ENCODE measurements around the gene MBP. TPM values are rescaled to one million over a fixed set of nuclear protein-coding genes. Genes with fewer than 3 reads are reported as not detected.

The MBP gene
- total RNA-seq, 1 experiment from 2014 or later: not detected

GRCh38 chr18:76989647-76990190, 142.9 kb downstream of the MBP start:
- no peaks in the 10 kb centered on the region for H3K4me1 ChIP-seq (ENCODE audit: insufficient read depth, low read length, poor library complexity, severe bottlenecking)
- no TSS peak for BruUV-seq (replicated peaks)
- H3K4me3 ChIP-seq (ENCODE audit: low read depth, low read length, poor library complexity, severe bottlenecking): no peak overlapping the region
- POLR2A ChIA-PET (ENCODE audit: low non-redundant PET): no interaction called here
- intact Hi-C loops (cut with micrococcal nuclease; ENCODE audit: unreplicated experiment): loop anchor here (10.0 kb wide), 1 partner anchor 595 kb away; no protein-coding TSS in a partner anchor
- no peaks in the 10 kb centered on the region for H3K9me3 ChIP-seq (ENCODE audit: low read depth, low read length, poor library complexity, severe bottlenecking)
- no peaks in the 10 kb centered on the region for H3K36me3 ChIP-seq (ENCODE audit: insufficient read depth, low read length, poor library complexity, severe bottlenecking)
- TF ChIP-seq CTCF (conservative IDR thresholded peaks at IDR 0.05; ENCODE audit: low read depth, low read length) (no peak), EZH2 (IDR thresholded peaks at IDR 0.05; ENCODE audit: borderline replicate concordance, low read depth, low read length, poor library complexity, severe bottlenecking) (no peak)
- CTCF ChIA-PET: no interaction called here
- peaks cover 4% of the 10 kb centered on the region for H3K27me3 ChIP-seq (replicated peaks; ENCODE audit: insufficient read depth, low read depth, low read length, poor library complexity)
- DNase-seq (ENCODE audit: low spot score): no peak
- H3K27ac ChIP-seq (ENCODE audit: low read depth, low read length, poor library complexity, severe bottlenecking): no peak overlapping the region

GRCh38 chr18:76988827-76989646, 143.5 kb downstream of the MBP start:
- TF ChIP-seq CTCF (conservative IDR thresholded peaks at IDR 0.05; ENCODE audit: low read depth, low read length) (no peak), EZH2 (IDR thresholded peaks at IDR 0.05; ENCODE audit: borderline replicate concordance, low read depth, low read length, poor library complexity, severe bottlenecking) (no peak)
- POLR2A ChIA-PET (ENCODE audit: low non-redundant PET): no interaction called here
- no peak overlapping the region for H3K4me3 ChIP-seq (ENCODE audit: low read depth, low read length, poor library complexity, severe bottlenecking)
- intact Hi-C loops (cut with micrococcal nuclease; ENCODE audit: unreplicated experiment): loop anchor here (10.0 kb wide), 1 partner anchor 594 kb away; no protein-coding TSS in a partner anchor
- no peaks in the 10 kb centered on the region for H3K36me3 ChIP-seq (ENCODE audit: insufficient read depth, low read length, poor library complexity, severe bottlenecking)
- H3K27ac ChIP-seq (ENCODE audit: low read depth, low read length, poor library complexity, severe bottlenecking): no peak overlapping the region
- DNase-seq (ENCODE audit: low spot score): no peak
- no peaks in the 10 kb centered on the region for H3K4me1 ChIP-seq (ENCODE audit: insufficient read depth, low read length, poor library complexity, severe bottlenecking)
- no TSS peak for BruUV-seq (replicated peaks)
- CTCF ChIA-PET: no interaction called here
- H3K27me3 ChIP-seq (replicated peaks; ENCODE audit: insufficient read depth, low read depth, low read length, poor library complexity): no peaks in the 10 kb centered on the region
- no peaks in the 10 kb centered on the region for H3K9me3 ChIP-seq (ENCODE audit: low read depth, low read length, poor library complexity, severe bottlenecking)

- Histone ChIP-seq H3K9me3 (ENCODE audit: low read depth, low read length, poor library complexity, severe bottlenecking) (no peaks in the 10 kb centered on the region), H3K27ac (ENCODE audit: low read depth, low read length, poor library complexity, severe bottlenecking) (no peak overlapping the region), H3K4me1 (ENCODE audit: insufficient read depth, low read length, poor library complexity, severe bottlenecking) (no peaks in the 10 kb centered on the region), H3K27me3 (replicated peaks; ENCODE audit: insufficient read depth, low read depth, low read length, poor library complexity) (no peaks in the 10 kb centered on the region), H3K36me3 (ENCODE audit: insufficient read depth, low read length, poor library complexity, severe bottlenecking) (no peaks in the 10 kb centered on the region), H3K4me3 (ENCODE audit: low read depth, low read length, poor library complexity, severe bottlenecking) (no peak overlapping the region)
- ChIA-PET POLR2A (ENCODE audit: low non-redundant PET) (no interaction called here), CTCF (no interaction called here)
- no peak for TF ChIP-seq EZH2 (IDR thresholded peaks at IDR 0.05; ENCODE audit: borderline replicate concordance, low read depth, low read length, poor library complexity, severe bottlenecking)
- no peak for TF ChIP-seq CTCF (conservative IDR thresholded peaks at IDR 0.05; ENCODE audit: low read depth, low read length)
- intact Hi-C loops (cut with micrococcal nuclease; ENCODE audit: unreplicated experiment): loop anchor here (10.0 kb wide), 1 partner anchor 593 kb away; no protein-coding TSS in a partner anchor
- no TSS peak for BruUV-seq (replicated peaks)
- no peak for DNase-seq (ENCODE audit: low spot score)
Measured at GRCh38 chr18:76988031-76988826, 144.4 kb downstream of the MBP start.
